CD14-positive monocyte (primary cell): ENCODE measurements around the gene BMPR1B. TPM values are rescaled to one million over a fixed set of nuclear protein-coding genes. Genes with fewer than 3 reads are reported as not detected.

ENCODE experiments used
- DNase-seq, 3 donors: peaks; one replicate each; pipeline ENCODE4 v3.0.0-alpha.2; 2011 to 2022
- H2AFZ ChIP-seq: 2 replicates; pipeline ENCODE4 v1.6.0; 2012; ENCODE audit warnings: mild to moderate bottlenecking, low read depth, low read length, inconsistent platforms; ENCODE audit not compliant: insufficient read depth, poor library complexity, severe bottlenecking
- H3K27ac ChIP-seq, 2 donors: 1 replicate in 1 of 2; 2 replicates in 1 of 2; pipeline ENCODE4 v1.5.1; 2012 to 2013; ENCODE audit warnings: low read length in 2 of 2, control low read depth in 1 of 2, inconsistent platforms in 1 of 2, low read depth in 1 of 2, mild to moderate bottlenecking in 1 of 2
- H3K27me3 ChIP-seq, 2 donors: one replicate each; pipeline versions ENCODE4 v1.6.0 to v1.6.1; 2011 to 2013; ENCODE audit warnings: low read length in 2 of 2; ENCODE audit not compliant: control insufficient read depth in 2 of 2, insufficient read depth in 2 of 2
- H3K36me3 ChIP-seq, 2 donors: replicated peaks in 1 of 2; 1 replicate in 1 of 2; 2 replicates in 1 of 2; pipeline versions ENCODE4 v1.5.1 to v1.6.1; 2012 to 2013; ENCODE audit warnings: low read length in 2 of 2, control low read depth in 1 of 2, inconsistent platforms in 1 of 2, mild to moderate bottlenecking in 1 of 2; ENCODE audit not compliant: insufficient read depth in 2 of 2, control insufficient read depth in 1 of 2
- H3K4me1 ChIP-seq, 2 donors: 1 replicate in 1 of 2; 2 replicates in 1 of 2; pipeline versions ENCODE4 v1.5.1 to v1.6.1; 2012 to 2013; ENCODE audit warnings: low read length in 2 of 2, control low read depth in 1 of 2, inconsistent platforms in 1 of 2, mild to moderate bottlenecking in 1 of 2, moderate library complexity in 1 of 2; ENCODE audit not compliant: insufficient read depth in 2 of 2, control insufficient read depth in 1 of 2
- H3K4me2 ChIP-seq: replicated peaks from 2 replicates; pipeline ENCODE3; 2012; ENCODE audit warnings: low read length, moderate library complexity, mild to moderate bottlenecking; ENCODE audit not compliant: poor library complexity, severe bottlenecking; ENCODE audit errors: extremely low read depth
- H3K4me3 ChIP-seq, 3 experiments: fragments of 200-600 bp in 1 of 3; sonication (generic) in 1 of 3; replicated peaks in 1 of 3; 1 replicate in 2 of 3; 2 replicates in 1 of 3; pipeline ENCODE4 v1.5.1; 2011 to 2013; ENCODE audit warnings: low read length in 3 of 3, mild to moderate bottlenecking in 3 of 3, control low read depth in 2 of 3, low read depth in 2 of 3, inconsistent platforms in 1 of 3, moderate library complexity in 1 of 3
- H3K79me2 ChIP-seq: 2 replicates; pipeline ENCODE4 v1.6.0; 2012; ENCODE audit warnings: mild to moderate bottlenecking, control low read depth, inconsistent platforms, low read length, moderate library complexity; ENCODE audit not compliant: insufficient read depth
- H3K9ac ChIP-seq: 2 replicates; pipeline ENCODE4 v1.6.0; 2017; ENCODE audit warnings: low read length, mild to moderate bottlenecking; ENCODE audit not compliant: insufficient read depth, poor library complexity, severe bottlenecking
- H3K9me3 ChIP-seq, 2 donors: replicated peaks in 1 of 2; 1 replicate in 1 of 2; 2 replicates in 1 of 2; pipeline versions ENCODE4 v1.5.1 to v1.6.1; 2012 to 2013; ENCODE audit warnings: low read length in 2 of 2, control low read depth in 1 of 2; ENCODE audit not compliant: control insufficient read depth in 1 of 2, insufficient read depth in 1 of 2
- H4K20me1 ChIP-seq: 2 replicates; pipeline ENCODE4 v1.6.0; 2012; ENCODE audit warnings: mild to moderate bottlenecking, low read length, control low read depth, moderate library complexity; ENCODE audit not compliant: insufficient read depth
- H3K27ac Mint-ChIP-seq, 7 donors: one replicate each; pipeline ENCODE4 v1.8.0; 2020; ENCODE audit warnings: mild to moderate bottlenecking in 7 of 7, mixed read lengths in 7 of 7, moderate library complexity in 6 of 7, inconsistent platforms in 2 of 7
- H3K27me3 Mint-ChIP-seq, 3 donors: one replicate each; pipeline ENCODE4 v1.8.0; 2021 to 2022; ENCODE audit warnings: low read depth in 3 of 3, mild to moderate bottlenecking in 3 of 3, mixed read lengths in 3 of 3, moderate library complexity in 3 of 3, inconsistent platforms in 1 of 3
- H3K36me3 Mint-ChIP-seq, 2 donors: one replicate each; pipeline ENCODE4 v1.8.0; 2020; ENCODE audit warnings: mixed read lengths in 2 of 2, inconsistent platforms in 1 of 2, mild to moderate bottlenecking in 1 of 2
- H3K4me1 Mint-ChIP-seq: one replicate; pipeline ENCODE4 v1.8.0; 2020; ENCODE audit warnings: mild to moderate bottlenecking, mixed read lengths
- H3K4me3 Mint-ChIP-seq, 2 donors: one replicate each; pipeline ENCODE4 v1.8.0; 2020; ENCODE audit warnings: mild to moderate bottlenecking in 2 of 2, mixed read lengths in 2 of 2, moderate library complexity in 1 of 2
- H3K9me3 Mint-ChIP-seq, 7 donors: one replicate each; pipeline ENCODE4 v1.8.0; 2020 to 2022; ENCODE audit warnings: mixed read lengths in 7 of 7, mild to moderate bottlenecking in 6 of 7, moderate library complexity in 6 of 7, inconsistent platforms in 2 of 7
- WGBS: methylation state at CpG from one replicate; pipeline ENCODE4 v1.1.5; 2013; ENCODE audit warnings: missing lambda C conversion rate; ENCODE audit not compliant: insufficient coverage; 5-methylcytosine and 5-hydroxymethylcytosine counted together
- intact Hi-C, 2 donors: fragments of 100-400 bp; cut with micrococcal nuclease; formaldehyde crosslinking; loops; one replicate each; pipeline versions ENCODE4 v1.15.0 to v1.15.1; 2023
- polyA plus RNA-seq, 3 donors: library from polyadenylated mRNA; depleted of rRNA in 1 of 3; unstranded in 2 of 3; stranded (reverse) in 1 of 3; fragments of 300-500 nt in 2 of 3; fragments of >200 nt in 1 of 3; fragmentation: Illumina TruSeq in 2 of 3; gene quantifications; 1 replicate in 2 of 3; 2 replicates in 1 of 3; pipeline ENCODE4 v1.2.3, GENCODE V29; 2012 to 2021
- TF ChIP-seq, protein P1 (sequence below): fragments of 200-600 bp; IDR thresholded peaks from one replicate; pipeline ENCODE4 v1.8.0; 2022; ENCODE audit warnings: antibody characterized with exemption, mild to moderate bottlenecking

The BMPR1B gene
- polyA plus RNA-seq, 3 donors: not detected

DNA sequence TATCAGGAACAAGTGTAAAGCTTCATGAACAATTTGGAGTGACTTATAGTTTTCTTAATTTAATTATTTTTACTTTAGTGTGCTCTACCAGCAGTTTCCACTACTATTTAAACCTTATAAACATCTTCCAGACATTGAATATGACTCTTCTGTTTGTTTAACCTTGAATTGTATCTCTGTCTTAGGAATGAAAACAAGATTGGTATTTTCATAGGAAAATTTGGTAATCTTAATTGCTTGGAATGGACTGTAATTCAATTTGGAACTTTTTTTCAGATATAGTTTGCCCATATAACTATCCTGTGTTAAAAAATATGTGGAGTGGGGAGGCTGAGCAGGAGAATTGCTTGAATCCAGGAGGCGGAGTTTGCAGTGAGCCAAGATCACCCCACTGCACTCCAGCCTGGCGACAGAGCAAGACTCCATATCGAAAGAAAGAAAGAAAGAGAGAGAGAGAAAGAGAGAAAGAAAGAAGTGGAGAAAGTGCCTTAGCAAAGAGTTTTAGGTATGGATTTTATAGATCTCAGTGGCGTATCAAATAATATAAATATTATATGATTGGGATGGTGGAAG, 242.4 kb downstream of the BMPR1B start:
- DNase-seq: no peak
- H2AFZ ChIP-seq: no peak overlapping the region
- H3K27me3 ChIP-seq: no peaks in the 10 kb centered on the region
- H4K20me1 ChIP-seq: no peaks in the 10 kb centered on the region
- 93% methylated on average over 3 of the region's 4 CpGs for WGBS
- H3K27me3 Mint-ChIP-seq: peaks cover 0 to 2% (median 0%) of the 10 kb centered on the region in 3 donors
- no peak overlapping the region for H3K4me3 Mint-ChIP-seq
- H3K27ac ChIP-seq: no peak overlapping the region
- H3K4me2 ChIP-seq: no peak overlapping the region
- no peaks in the 10 kb centered on the region for H3K4me1 ChIP-seq
- no peak overlapping the region for H3K9ac ChIP-seq
- H3K9me3 ChIP-seq: no peaks in the 10 kb centered on the region
- peaks cover 0 to 2% (median 0%) of the 10 kb centered on the region in 7 donors for H3K9me3 Mint-ChIP-seq
- H3K36me3 ChIP-seq: no peaks in the 10 kb centered on the region
- no peak overlapping the region for H3K4me3 ChIP-seq
- H3K4me1 Mint-ChIP-seq: peaks cover 21% of the 10 kb centered on the region
- H3K36me3 Mint-ChIP-seq: no peaks in the 10 kb centered on the region
- H3K27ac Mint-ChIP-seq: no peak overlapping the region
- intact Hi-C loops: no loop called here
- no peaks in the 10 kb centered on the region for H3K79me2 ChIP-seq
- TF ChIP-seq, protein P1, sequence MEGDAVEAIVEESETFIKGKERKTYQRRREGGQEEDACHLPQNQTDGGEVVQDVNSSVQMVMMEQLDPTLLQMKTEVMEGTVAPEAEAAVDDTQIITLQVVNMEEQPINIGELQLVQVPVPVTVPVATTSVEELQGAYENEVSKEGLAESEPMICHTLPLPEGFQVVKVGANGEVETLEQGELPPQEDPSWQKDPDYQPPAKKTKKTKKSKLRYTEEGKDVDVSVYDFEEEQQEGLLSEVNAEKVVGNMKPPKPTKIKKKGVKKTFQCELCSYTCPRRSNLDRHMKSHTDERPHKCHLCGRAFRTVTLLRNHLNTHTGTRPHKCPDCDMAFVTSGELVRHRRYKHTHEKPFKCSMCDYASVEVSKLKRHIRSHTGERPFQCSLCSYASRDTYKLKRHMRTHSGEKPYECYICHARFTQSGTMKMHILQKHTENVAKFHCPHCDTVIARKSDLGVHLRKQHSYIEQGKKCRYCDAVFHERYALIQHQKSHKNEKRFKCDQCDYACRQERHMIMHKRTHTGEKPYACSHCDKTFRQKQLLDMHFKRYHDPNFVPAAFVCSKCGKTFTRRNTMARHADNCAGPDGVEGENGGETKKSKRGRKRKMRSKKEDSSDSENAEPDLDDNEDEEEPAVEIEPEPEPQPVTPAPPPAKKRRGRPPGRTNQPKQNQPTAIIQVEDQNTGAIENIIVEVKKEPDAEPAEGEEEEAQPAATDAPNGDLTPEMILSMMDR: no peak

DNA sequence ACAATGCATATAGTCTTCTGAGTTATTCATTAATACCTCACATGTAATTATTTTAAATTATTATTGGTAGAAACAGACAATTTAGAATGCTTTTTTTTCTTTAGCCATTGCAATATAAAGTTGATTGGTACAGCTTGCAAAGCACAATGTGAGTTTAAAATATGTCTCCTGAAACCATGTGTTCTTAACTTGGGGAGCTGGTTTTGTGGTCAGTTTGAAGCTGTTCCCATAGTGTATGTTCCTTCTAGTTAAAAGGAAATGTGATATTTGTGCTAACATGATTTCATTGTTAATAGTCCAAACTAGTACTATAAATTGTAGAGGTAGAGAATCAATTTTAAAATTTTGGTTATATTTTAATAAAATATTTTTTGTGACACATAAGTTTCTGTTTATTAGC, 247.2 kb downstream of the BMPR1B start:
- no peak overlapping the region for H3K4me3 Mint-ChIP-seq
- H2AFZ ChIP-seq: no peak overlapping the region
- peaks cover 0 to 5% (median 0%) of the 10 kb centered on the region in 7 donors for H3K9me3 Mint-ChIP-seq
- no peak overlapping the region for H3K27ac ChIP-seq
- H3K36me3 ChIP-seq: no peaks in the 10 kb centered on the region
- H3K79me2 ChIP-seq: no peaks in the 10 kb centered on the region
- H3K27ac Mint-ChIP-seq: no peak overlapping the region
- no peak overlapping the region for H3K4me3 ChIP-seq
- no peaks in the 10 kb centered on the region for H3K36me3 Mint-ChIP-seq
- intact Hi-C loops: no loop called here
- H3K27me3 Mint-ChIP-seq: peaks cover 0 to 3% (median 0%) of the 10 kb centered on the region in 3 donors
- H3K4me1 ChIP-seq: no peaks in the 10 kb centered on the region
- no peaks in the 10 kb centered on the region for H3K9me3 ChIP-seq
- no peak overlapping the region for H3K9ac ChIP-seq
- TF ChIP-seq, protein P1: no peak
- no peaks in the 10 kb centered on the region for H4K20me1 ChIP-seq
- no peak for DNase-seq
- H3K4me2 ChIP-seq: no peak overlapping the region
- H3K4me1 Mint-ChIP-seq: peaks cover 3% of the 10 kb centered on the region
- H3K27me3 ChIP-seq: no peaks in the 10 kb centered on the region
